ENCODE results near the gene AMBRA1.

The AMBRA1 gene

GRCh38 chr11:46499821-46500220 is 94.0 kb downstream of the AMBRA1 start:
- Histone ChIP-seq H3K79me1 (replicated peaks; ENCODE audit: low read length, poor library complexity, severe bottlenecking) (peaks cover 34% of the 10 kb centered on the region), H2AK5ac (ENCODE audit: low read length, severe bottlenecking) (no peak overlapping the region), H2BK120ac (ENCODE audit: low read depth, low read length) (no peak overlapping the region), H3K4me1 (ENCODE audit: control insufficient read depth, insufficient read depth, low read depth, low read length) (no peaks in the 10 kb centered on the region), H2BK15ac (ENCODE audit: low read depth, poor library complexity, severe bottlenecking) (no peak overlapping the region), H2AFZ (ENCODE audit: low read depth, low read length) (no peak overlapping the region), H3K18ac (ENCODE audit: low read depth in 1 of 2, low read length in 2 of 2) (no peak overlapping the region), H3K14ac (ENCODE audit: low read length in 2 of 2) (no peak overlapping the region), H3K27ac (ENCODE audit: low read length, poor library complexity, severe bottlenecking) (no peak overlapping the region), H4K91ac (ENCODE audit: low read length) (no peak overlapping the region), H3K4me2 (ENCODE audit: low read length, poor library complexity, severe bottlenecking) (no peak overlapping the region), H3K9me3 (ENCODE audit: control insufficient read depth, low read length) (no peaks in the 10 kb centered on the region), H3K4ac (ENCODE audit: low read depth in 1 of 2, low read length in 2 of 2) (no peak overlapping the region), H3K4me3 (ENCODE audit: insufficient read depth in 1 of 2, low read depth in 1 of 2, low read length in 2 of 2) (no peak overlapping the region), H4K8ac (ENCODE audit: low read length) (no peak overlapping the region), H2BK12ac (ENCODE audit: low read length in 2 of 2) (no peak overlapping the region), H3K36me3 (ENCODE audit: control insufficient read depth in 1 of 2, insufficient read depth in 2 of 2, low read depth in 1 of 2, low read length in 2 of 2) (peaks cover 3 to 44% of the 10 kb centered on the region in 2 experiments), H2BK5ac (ENCODE audit: low read depth, low read length, poor library complexity, severe bottlenecking) (no peak overlapping the region), H3K23ac (ENCODE audit: low read length in 2 of 2) (no peak overlapping the region), H3K27me3 (ENCODE audit: control insufficient read depth in 1 of 2, insufficient read depth in 1 of 2, low read length in 2 of 2) (no peaks in the 10 kb centered on the region), H3K9ac (ENCODE audit: low read length) (no peak overlapping the region)
- no peak for DNase-seq
- 81% methylated on average over 5 of the region's 5 CpGs for WGBS

DNA sequence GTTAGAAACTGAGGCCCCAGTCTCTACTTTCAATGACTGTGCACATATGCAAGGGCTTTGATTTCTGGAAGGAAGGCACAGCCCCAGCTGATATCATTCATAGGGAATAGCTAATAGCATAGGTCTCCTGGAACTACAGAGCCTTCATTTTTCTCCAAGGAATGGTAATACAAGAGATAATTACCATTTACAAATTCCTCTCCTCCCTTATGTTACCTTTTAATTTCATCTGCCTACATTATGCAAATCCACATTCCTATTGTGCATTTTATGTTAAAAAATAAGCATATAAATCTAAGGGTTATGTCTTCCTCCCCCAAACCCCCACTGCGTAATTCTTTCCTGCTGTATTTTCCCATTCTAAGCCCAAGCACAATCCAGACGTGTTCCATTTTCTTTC is 94.9 kb downstream of the AMBRA1 start:
- Histone ChIP-seq H3K14ac (ENCODE audit: low read length in 2 of 2) (no peak overlapping the region), H3K27me3 (ENCODE audit: control insufficient read depth in 1 of 2, insufficient read depth in 1 of 2, low read length in 2 of 2) (no peaks in the 10 kb centered on the region), H2AFZ (ENCODE audit: low read depth, low read length) (no peak overlapping the region), H2BK120ac (ENCODE audit: low read depth, low read length) (no peak overlapping the region), H2BK15ac (ENCODE audit: low read depth, poor library complexity, severe bottlenecking) (no peak overlapping the region), H4K8ac (ENCODE audit: low read length) (no peak overlapping the region), H3K4me1 (ENCODE audit: control insufficient read depth, insufficient read depth, low read depth, low read length) (no peaks in the 10 kb centered on the region), H2BK12ac (ENCODE audit: low read length in 2 of 2) (no peak overlapping the region), H3K23ac (ENCODE audit: low read length in 2 of 2) (no peak overlapping the region), H3K4ac (ENCODE audit: low read depth in 1 of 2, low read length in 2 of 2) (no peak overlapping the region), H3K36me3 (ENCODE audit: control insufficient read depth in 1 of 2, insufficient read depth in 2 of 2, low read depth in 1 of 2, low read length in 2 of 2) (peaks cover 4 to 42% of the 10 kb centered on the region in 2 experiments), H2BK5ac (ENCODE audit: low read depth, low read length, poor library complexity, severe bottlenecking) (no peak overlapping the region), H3K4me2 (ENCODE audit: low read length, poor library complexity, severe bottlenecking) (no peak overlapping the region), H3K4me3 (ENCODE audit: insufficient read depth in 1 of 2, low read depth in 1 of 2, low read length in 2 of 2) (no peak overlapping the region), H3K9me3 (ENCODE audit: control insufficient read depth, low read length) (no peaks in the 10 kb centered on the region), H3K27ac (ENCODE audit: low read length, poor library complexity, severe bottlenecking) (no peak overlapping the region), H4K91ac (ENCODE audit: low read length) (no peak overlapping the region), H3K18ac (ENCODE audit: low read depth in 1 of 2, low read length in 2 of 2) (no peak overlapping the region), H2AK5ac (ENCODE audit: low read length, severe bottlenecking) (no peak overlapping the region), H3K79me1 (replicated peaks; ENCODE audit: low read length, poor library complexity, severe bottlenecking) (peaks cover 29% of the 10 kb centered on the region), H3K9ac (ENCODE audit: low read length) (no peak overlapping the region)
- no peak for DNase-seq
- 100% methylated on average over 2 of the region's 2 CpGs for WGBS

- H4K91ac ChIP-seq (ENCODE audit: low read length) = no peak overlapping the region
- WGBS = 100% methylated on average over 1 of the region's 1 CpG
These were observed 95.6 kb downstream of the AMBRA1 start for GRCh38 chr11:46498179-46498578.

GRCh38 chr11:46497498-46497897 is 96.3 kb downstream of the AMBRA1 start:
- H3K23ac ChIP-seq (ENCODE audit: low read length in 2 of 2) = no peak overlapping the region
- H2AFZ ChIP-seq (ENCODE audit: low read depth, low read length) = no peak overlapping the region
- H3K9ac ChIP-seq (ENCODE audit: low read length) = no peak overlapping the region
- H2BK120ac ChIP-seq (ENCODE audit: low read depth, low read length) = no peak overlapping the region
- H2BK12ac ChIP-seq (ENCODE audit: low read length in 2 of 2) = no peak overlapping the region
- H3K4me2 ChIP-seq (ENCODE audit: low read length, poor library complexity, severe bottlenecking) = no peak overlapping the region
- H3K27ac ChIP-seq (ENCODE audit: low read length, poor library complexity, severe bottlenecking) = no peak overlapping the region
- no peak overlapping the region for H2BK15ac ChIP-seq (ENCODE audit: low read depth, poor library complexity, severe bottlenecking)
- H3K4me1 ChIP-seq (ENCODE audit: control insufficient read depth, insufficient read depth, low read depth, low read length) = no peaks in the 10 kb centered on the region
- peaks cover 7 to 42% of the 10 kb centered on the region in 2 experiments for H3K36me3 ChIP-seq (ENCODE audit: control insufficient read depth in 1 of 2, insufficient read depth in 2 of 2, low read depth in 1 of 2, low read length in 2 of 2)
- peaks cover 30% of the 10 kb centered on the region for H3K79me1 ChIP-seq (replicated peaks; ENCODE audit: low read length, poor library complexity, severe bottlenecking)
- no peak overlapping the region for H4K91ac ChIP-seq (ENCODE audit: low read length)
- no peaks in the 10 kb centered on the region for H3K9me3 ChIP-seq (ENCODE audit: control insufficient read depth, low read length)
- H3K4me3 ChIP-seq (ENCODE audit: insufficient read depth in 1 of 2, low read depth in 1 of 2, low read length in 2 of 2) = no peak overlapping the region
- no peaks in the 10 kb centered on the region for H3K27me3 ChIP-seq (ENCODE audit: control insufficient read depth in 1 of 2, insufficient read depth in 1 of 2, low read length in 2 of 2)
- no peak overlapping the region for H3K18ac ChIP-seq (ENCODE audit: low read depth in 1 of 2, low read length in 2 of 2)
- no peak overlapping the region for H2AK5ac ChIP-seq (ENCODE audit: low read length, severe bottlenecking)
- DNase-seq = no peak
- H4K8ac ChIP-seq (ENCODE audit: low read length) = no peak overlapping the region
- no peak overlapping the region for H2BK5ac ChIP-seq (ENCODE audit: low read depth, low read length, poor library complexity, severe bottlenecking)
- no peak overlapping the region for H3K4ac ChIP-seq (ENCODE audit: low read depth in 1 of 2, low read length in 2 of 2)
- no peak overlapping the region for H3K14ac ChIP-seq (ENCODE audit: low read length in 2 of 2)
- WGBS = 100% methylated on average over 3 of the region's 4 CpGs

More at GRCh38 chr11:46498179-46498578, 95.6 kb downstream of the AMBRA1 start:
- Histone ChIP-seq H3K4me3 (ENCODE audit: insufficient read depth in 1 of 2, low read depth in 1 of 2, low read length in 2 of 2) (no peak overlapping the region), H3K4ac (ENCODE audit: low read depth in 1 of 2, low read length in 2 of 2) (no peak overlapping the region), H3K9ac (ENCODE audit: low read length) (no peak overlapping the region), H2BK5ac (ENCODE audit: low read depth, low read length, poor library complexity, severe bottlenecking) (no peak overlapping the region), H3K9me3 (ENCODE audit: control insufficient read depth, low read length) (no peaks in the 10 kb centered on the region), H2BK12ac (ENCODE audit: low read length in 2 of 2) (no peak overlapping the region), H2AFZ (ENCODE audit: low read depth, low read length) (no peak overlapping the region), H4K8ac (ENCODE audit: low read length) (no peak overlapping the region), H2BK120ac (ENCODE audit: low read depth, low read length) (no peak overlapping the region), H3K79me1 (replicated peaks; ENCODE audit: low read length, poor library complexity, severe bottlenecking) (peaks cover 30% of the 10 kb centered on the region), H3K36me3 (ENCODE audit: control insufficient read depth in 1 of 2, insufficient read depth in 2 of 2, low read depth in 1 of 2, low read length in 2 of 2) (peaks cover 7 to 42% of the 10 kb centered on the region in 2 experiments), H2AK5ac (ENCODE audit: low read length, severe bottlenecking) (no peak overlapping the region), H3K14ac (ENCODE audit: low read length in 2 of 2) (no peak overlapping the region), H3K27ac (ENCODE audit: low read length, poor library complexity, severe bottlenecking) (no peak overlapping the region), H3K4me2 (ENCODE audit: low read length, poor library complexity, severe bottlenecking) (no peak overlapping the region), H3K18ac (ENCODE audit: low read depth in 1 of 2, low read length in 2 of 2) (no peak overlapping the region), H3K23ac (ENCODE audit: low read length in 2 of 2) (no peak overlapping the region), H3K4me1 (ENCODE audit: control insufficient read depth, insufficient read depth, low read depth, low read length) (no peaks in the 10 kb centered on the region), H3K27me3 (ENCODE audit: control insufficient read depth in 1 of 2, insufficient read depth in 1 of 2, low read length in 2 of 2) (no peaks in the 10 kb centered on the region), H2BK15ac (ENCODE audit: low read depth, poor library complexity, severe bottlenecking) (no peak overlapping the region)
- no peak for DNase-seq
